Suprapubic skin (tissue), 4 donors: ENCODE data around the gene CFAP100.

Experiments used
- CTCF ChIP-seq, 2 donors: fragments of 200-600 bp in 1 of 2; fragments of 450-650 bp in 1 of 2; sonication (generic) in 1 of 2; IDR thresholded peaks; one replicate each; pipeline ENCODE4 v1.5.1; 2016 to 2019; ENCODE audit warnings: antibody characterized with exemption in 2 of 2, mild to moderate bottlenecking in 1 of 2, moderate library complexity in 1 of 2
- POLR2A ChIP-seq, 2 donors: fragments of 450-650 bp; IDR thresholded peaks; one replicate each; pipeline ENCODE4 v1.6.1; 2017; ENCODE audit warnings: antibody characterized with exemption in 2 of 2, mild to moderate bottlenecking in 2 of 2, moderate library complexity in 2 of 2
- POLR2AphosphoS5 ChIP-seq, 3 donors: sonication (generic); formaldehyde crosslinking; IDR thresholded peaks; one replicate each; pipeline ENCODE4 v1.6.1; 2017; ENCODE audit warnings: antibody characterized with exemption in 3 of 3

DNA sequence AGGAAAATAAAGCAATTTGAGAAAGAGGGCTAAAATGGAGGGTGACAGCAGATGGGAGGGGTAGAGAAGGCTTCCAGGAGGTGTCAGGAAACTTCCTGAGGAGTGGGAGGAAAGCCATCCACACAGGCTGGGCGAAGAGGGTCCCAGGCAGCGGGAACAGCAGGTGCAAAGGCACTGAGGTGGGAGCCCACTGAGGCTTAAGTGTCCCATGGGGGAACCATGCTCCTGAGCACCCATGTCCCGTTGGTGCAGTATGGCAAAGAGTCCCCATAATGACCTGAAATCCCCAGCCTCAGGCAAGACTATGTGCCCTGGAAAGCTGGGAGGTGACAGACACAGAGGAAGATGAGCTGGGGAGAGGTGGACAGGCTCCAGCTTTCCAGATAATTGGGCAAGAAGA is 30.0 kb downstream of the CFAP100 start:
- no peak for TF ChIP-seq CTCF (IDR thresholded peaks at IDR 0.05)
- TF ChIP-seq POLR2A (IDR thresholded peaks at IDR 0.05), result no peak
- no peak for TF ChIP-seq POLR2AphosphoS5 (IDR thresholded peaks at IDR 0.05)
